Measurements from ENCODE around the gene PTPRK. TPM values are rescaled to one million over a fixed set of nuclear protein-coding genes. Genes with fewer than 3 reads are reported as not detected.

The PTPRK gene
- total RNA-seq, 2 experiments from 2014 or later: not detected

GRCh38 chr6:128199461-128199860 lies 320.9 kb downstream of the PTPRK start:
- CTCF ChIA-PET (ENCODE audit: unreplicated experiment): no interaction called here
- no peaks in the 10 kb centered on the region for H4K20me1 ChIP-seq (ENCODE audit: insufficient read depth, low read length)

GRCh38 chr6:128192972-128193371 lies 327.4 kb downstream of the PTPRK start:
- TF ChIP-seq EZH2phosphoT487 (IDR thresholded peaks at IDR 0.05; ENCODE audit: borderline replicate concordance, low read depth, low read length): no peak
- Histone ChIP-seq H3K9me3 (ENCODE audit: low read length) (no peaks in the 10 kb centered on the region), H2AFZ (ENCODE audit: low read length) (no peak overlapping the region), H3K79me2 (ENCODE audit: insufficient read depth, low read depth, low read length) (no peaks in the 10 kb centered on the region), H3K4me2 (ENCODE audit: low read length) (no peak overlapping the region), H3K9me2 (ENCODE audit: insufficient read depth, low read length) (no peaks in the 10 kb centered on the region), H3K4me1 (ENCODE audit: insufficient read depth, low read length, poor library complexity, severe bottlenecking) (no peaks in the 10 kb centered on the region), H4K20me1 (ENCODE audit: insufficient read depth, low read length) (no peaks in the 10 kb centered on the region), H3K4me3 (ENCODE audit: low read depth, low read length, poor library complexity, severe bottlenecking) (no peak overlapping the region), H3K36me3 (ENCODE audit: insufficient read depth, low read length) (no peaks in the 10 kb centered on the region), H3K27ac (ENCODE audit: low read depth, low read length, poor library complexity, severe bottlenecking) (no peak overlapping the region)
- POLR2A ChIA-PET: no interaction called here
- intact Hi-C loops (cut with micrococcal nuclease; ENCODE audit: unreplicated experiment): no loop called here
- CTCF ChIA-PET (ENCODE audit: unreplicated experiment): no interaction called here
- no peak for DNase-seq (ENCODE audit: low spot score)
- BruUV-seq (replicated peaks): no TSS peak

More at GRCh38 chr6:128199461-128199860, 320.9 kb downstream of the PTPRK start:
- H3K4me2 ChIP-seq (ENCODE audit: low read length): no peak overlapping the region
- no peak overlapping the region for H3K27ac ChIP-seq (ENCODE audit: low read depth, low read length, poor library complexity, severe bottlenecking)
- no peaks in the 10 kb centered on the region for H3K9me3 ChIP-seq (ENCODE audit: low read length)
- DNase-seq (ENCODE audit: low spot score): no peak
- H3K79me2 ChIP-seq (ENCODE audit: insufficient read depth, low read depth, low read length): no peaks in the 10 kb centered on the region
- H3K9me2 ChIP-seq (ENCODE audit: insufficient read depth, low read length): no peaks in the 10 kb centered on the region
- intact Hi-C loops (cut with micrococcal nuclease; ENCODE audit: unreplicated experiment): no loop called here
- POLR2A ChIA-PET: no interaction called here
- no peaks in the 10 kb centered on the region for H3K4me1 ChIP-seq (ENCODE audit: insufficient read depth, low read length, poor library complexity, severe bottlenecking)
- H2AFZ ChIP-seq (ENCODE audit: low read length): no peak overlapping the region
- TF ChIP-seq, protein P1, sequence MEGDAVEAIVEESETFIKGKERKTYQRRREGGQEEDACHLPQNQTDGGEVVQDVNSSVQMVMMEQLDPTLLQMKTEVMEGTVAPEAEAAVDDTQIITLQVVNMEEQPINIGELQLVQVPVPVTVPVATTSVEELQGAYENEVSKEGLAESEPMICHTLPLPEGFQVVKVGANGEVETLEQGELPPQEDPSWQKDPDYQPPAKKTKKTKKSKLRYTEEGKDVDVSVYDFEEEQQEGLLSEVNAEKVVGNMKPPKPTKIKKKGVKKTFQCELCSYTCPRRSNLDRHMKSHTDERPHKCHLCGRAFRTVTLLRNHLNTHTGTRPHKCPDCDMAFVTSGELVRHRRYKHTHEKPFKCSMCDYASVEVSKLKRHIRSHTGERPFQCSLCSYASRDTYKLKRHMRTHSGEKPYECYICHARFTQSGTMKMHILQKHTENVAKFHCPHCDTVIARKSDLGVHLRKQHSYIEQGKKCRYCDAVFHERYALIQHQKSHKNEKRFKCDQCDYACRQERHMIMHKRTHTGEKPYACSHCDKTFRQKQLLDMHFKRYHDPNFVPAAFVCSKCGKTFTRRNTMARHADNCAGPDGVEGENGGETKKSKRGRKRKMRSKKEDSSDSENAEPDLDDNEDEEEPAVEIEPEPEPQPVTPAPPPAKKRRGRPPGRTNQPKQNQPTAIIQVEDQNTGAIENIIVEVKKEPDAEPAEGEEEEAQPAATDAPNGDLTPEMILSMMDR (conservative IDR thresholded peaks at IDR 0.05; ENCODE audit: low read length): no peak
- TF ChIP-seq EZH2phosphoT487 (IDR thresholded peaks at IDR 0.05; ENCODE audit: borderline replicate concordance, low read depth, low read length): no peak
- no peaks in the 10 kb centered on the region for H3K36me3 ChIP-seq (ENCODE audit: insufficient read depth, low read length)
- H3K4me3 ChIP-seq (ENCODE audit: low read depth, low read length, poor library complexity, severe bottlenecking): no peak overlapping the region
- no TSS peak for BruUV-seq (replicated peaks)

GRCh38 chr6:128188678-128189077 lies 331.7 kb downstream of the PTPRK start:
- H3K4me3 ChIP-seq (ENCODE audit: low read depth, low read length, poor library complexity, severe bottlenecking): no peak overlapping the region
- no peaks in the 10 kb centered on the region for H3K4me1 ChIP-seq (ENCODE audit: insufficient read depth, low read length, poor library complexity, severe bottlenecking)
- no peaks in the 10 kb centered on the region for H3K79me2 ChIP-seq (ENCODE audit: insufficient read depth, low read depth, low read length)
- H3K36me3 ChIP-seq (ENCODE audit: insufficient read depth, low read length): no peaks in the 10 kb centered on the region
- H3K4me2 ChIP-seq (ENCODE audit: low read length): no peak overlapping the region
- no peaks in the 10 kb centered on the region for H3K9me3 ChIP-seq (ENCODE audit: low read length)
- intact Hi-C loops (cut with micrococcal nuclease; ENCODE audit: unreplicated experiment): no loop called here
- H3K27ac ChIP-seq (ENCODE audit: low read depth, low read length, poor library complexity, severe bottlenecking): no peak overlapping the region
- H4K20me1 ChIP-seq (ENCODE audit: insufficient read depth, low read length): no peaks in the 10 kb centered on the region
- no peaks in the 10 kb centered on the region for H3K9me2 ChIP-seq (ENCODE audit: insufficient read depth, low read length)
- ChIA-PET POLR2A (no interaction called here), CTCF (ENCODE audit: unreplicated experiment) (no interaction called here)
- no TSS peak for BruUV-seq (replicated peaks)
- no peak for DNase-seq (ENCODE audit: low spot score)
- TF ChIP-seq, protein P1 (conservative IDR thresholded peaks at IDR 0.05; ENCODE audit: low read length): no peak
- TF ChIP-seq EZH2phosphoT487 (IDR thresholded peaks at IDR 0.05; ENCODE audit: borderline replicate concordance, low read depth, low read length): no peak
- H2AFZ ChIP-seq (ENCODE audit: low read length): no peak overlapping the region
